Stomach (tissue), 4 donors: ENCODE results near the gene CTBS.

Experiments used
- EP300 ChIP-seq: sonication (generic); formaldehyde crosslinking; IDR thresholded peaks from one replicate; pipeline ENCODE4 v1.6.1; 2017; ENCODE audit warnings: antibody characterized with exemption
- POLR2A ChIP-seq, 4 donors: fragments of 450-650 bp; IDR thresholded peaks; one replicate each; pipeline ENCODE4 v1.6.1; 2016; ENCODE audit warnings: antibody characterized with exemption in 4 of 4, control low read depth in 2 of 4, mild to moderate bottlenecking in 1 of 4, moderate library complexity in 1 of 4
- POLR2AphosphoS5 ChIP-seq, 3 donors: sonication (generic); formaldehyde crosslinking; IDR thresholded peaks; one replicate each; pipeline ENCODE4 v1.6.1; 2016; ENCODE audit warnings: antibody characterized with exemption in 3 of 3
- TF ChIP-seq, protein P1 (sequence below), 7 experiments: fragments of 450-650 bp in 4 of 7; fragments of 200-600 bp in 3 of 7; sonication (generic) in 3 of 7; IDR thresholded peaks; one replicate each; pipeline ENCODE4 v1.5.1; 2016 to 2019; ENCODE audit warnings: antibody characterized with exemption in 7 of 7, control low read depth in 2 of 7, mild to moderate bottlenecking in 1 of 7

DNA sequence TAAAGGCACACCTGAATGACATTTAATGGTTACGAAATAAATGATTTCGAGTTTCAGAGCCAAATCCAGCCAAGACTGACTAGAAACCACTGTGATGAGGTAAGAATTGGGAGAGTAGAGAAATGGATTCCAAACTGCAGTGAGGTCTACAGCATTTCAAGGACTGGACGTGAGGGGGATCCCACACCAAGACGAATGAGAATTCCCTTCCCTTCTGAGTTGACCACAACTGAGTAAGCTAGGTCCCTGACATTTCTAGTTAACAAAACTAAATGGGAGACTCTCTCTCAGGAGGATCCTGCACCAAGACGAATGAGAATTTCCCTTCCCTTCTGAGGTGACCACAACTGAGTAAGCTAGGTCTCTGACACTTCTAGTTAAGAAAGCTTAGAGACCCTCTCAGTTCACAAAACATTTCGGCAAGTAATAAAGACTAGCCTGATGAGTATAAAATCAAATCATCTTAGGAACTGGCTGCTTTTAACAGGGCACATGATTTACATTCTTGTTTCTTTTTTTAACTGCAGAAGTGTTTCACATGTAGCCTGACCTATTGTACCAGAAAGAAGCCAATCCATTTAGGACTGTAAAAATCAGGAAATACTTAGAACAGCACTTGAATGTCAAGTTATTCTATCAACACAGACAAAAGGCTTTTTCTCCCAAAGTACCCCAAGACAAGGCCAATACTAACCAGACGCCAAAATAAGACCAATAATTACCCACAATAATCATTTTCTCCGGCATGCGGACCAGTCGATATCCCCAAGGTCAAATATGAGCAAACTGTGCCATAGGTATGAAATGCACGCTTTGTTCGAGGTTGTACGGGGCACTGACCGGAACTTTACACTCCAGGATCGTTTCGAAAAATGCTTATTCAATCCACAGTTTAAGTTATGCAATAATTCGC is 69.4 kb downstream of the CTBS start:
- TF ChIP-seq, protein P1, sequence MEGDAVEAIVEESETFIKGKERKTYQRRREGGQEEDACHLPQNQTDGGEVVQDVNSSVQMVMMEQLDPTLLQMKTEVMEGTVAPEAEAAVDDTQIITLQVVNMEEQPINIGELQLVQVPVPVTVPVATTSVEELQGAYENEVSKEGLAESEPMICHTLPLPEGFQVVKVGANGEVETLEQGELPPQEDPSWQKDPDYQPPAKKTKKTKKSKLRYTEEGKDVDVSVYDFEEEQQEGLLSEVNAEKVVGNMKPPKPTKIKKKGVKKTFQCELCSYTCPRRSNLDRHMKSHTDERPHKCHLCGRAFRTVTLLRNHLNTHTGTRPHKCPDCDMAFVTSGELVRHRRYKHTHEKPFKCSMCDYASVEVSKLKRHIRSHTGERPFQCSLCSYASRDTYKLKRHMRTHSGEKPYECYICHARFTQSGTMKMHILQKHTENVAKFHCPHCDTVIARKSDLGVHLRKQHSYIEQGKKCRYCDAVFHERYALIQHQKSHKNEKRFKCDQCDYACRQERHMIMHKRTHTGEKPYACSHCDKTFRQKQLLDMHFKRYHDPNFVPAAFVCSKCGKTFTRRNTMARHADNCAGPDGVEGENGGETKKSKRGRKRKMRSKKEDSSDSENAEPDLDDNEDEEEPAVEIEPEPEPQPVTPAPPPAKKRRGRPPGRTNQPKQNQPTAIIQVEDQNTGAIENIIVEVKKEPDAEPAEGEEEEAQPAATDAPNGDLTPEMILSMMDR (IDR thresholded peaks at IDR 0.05) = no peak
- TF ChIP-seq POLR2AphosphoS5 (IDR thresholded peaks at IDR 0.05) (no peak), EP300 (no peak), POLR2A (IDR thresholded peaks at IDR 0.05) (no peak)
